ENCODE results near the gene SRP9. TPM values are rescaled to one million over a fixed set of nuclear protein-coding genes. Genes with fewer than 3 reads are reported as not detected.
"Not testable (repeated sequence)": the region's sequence is repeated elsewhere in the genome, so short reads cannot be mapped to it uniquely, and the experiment has no call there.

The SRP9 gene
- total RNA-seq, 1 donor from 2014 or later, result 156 TPM

DNA sequence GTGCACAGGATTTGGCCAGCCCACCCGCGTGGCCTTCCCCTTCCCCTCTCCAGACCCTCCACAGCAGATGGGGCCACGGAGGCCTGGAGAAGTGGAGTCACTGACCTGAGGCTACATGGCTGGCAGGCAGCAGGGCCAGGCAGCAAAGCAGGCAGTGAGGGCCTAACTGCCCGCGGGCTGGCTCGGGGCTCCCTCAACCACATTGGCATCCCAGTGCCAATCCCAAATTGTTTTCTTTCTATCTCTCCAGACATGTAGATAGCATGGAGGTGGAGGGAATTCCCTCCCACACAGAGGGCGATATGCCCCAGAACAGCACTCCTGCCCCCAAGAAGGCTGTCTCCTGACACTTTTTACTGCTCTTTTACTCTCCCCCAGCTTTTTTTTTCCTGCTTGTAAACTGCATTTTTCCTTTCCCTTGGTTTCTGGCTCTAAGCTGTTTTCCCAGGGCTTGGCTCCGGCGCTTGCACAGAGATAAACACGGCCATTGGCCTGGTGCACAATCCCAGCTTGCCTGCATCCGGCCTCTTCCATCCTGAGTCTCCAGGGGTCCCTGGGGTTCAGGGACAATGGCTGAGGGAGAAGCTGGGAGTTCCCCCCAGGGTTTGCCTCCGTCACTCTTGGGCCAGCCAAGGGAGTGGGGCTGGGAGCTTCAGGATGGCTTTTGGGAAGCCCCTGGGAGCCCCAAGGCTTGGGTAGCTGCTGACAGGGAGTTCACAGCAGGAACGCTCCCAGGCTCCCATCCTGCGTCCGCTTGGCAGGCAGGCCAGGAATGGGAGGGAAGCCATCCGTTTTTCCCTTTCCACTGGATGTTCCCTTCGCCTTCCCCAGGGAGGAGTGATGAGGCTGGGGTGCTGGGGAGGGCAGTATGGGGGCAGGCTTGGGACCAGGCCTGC is 39.3 kb downstream of the SRP9 start:
- ATAC-seq, result peak; percentile 3

DNA sequence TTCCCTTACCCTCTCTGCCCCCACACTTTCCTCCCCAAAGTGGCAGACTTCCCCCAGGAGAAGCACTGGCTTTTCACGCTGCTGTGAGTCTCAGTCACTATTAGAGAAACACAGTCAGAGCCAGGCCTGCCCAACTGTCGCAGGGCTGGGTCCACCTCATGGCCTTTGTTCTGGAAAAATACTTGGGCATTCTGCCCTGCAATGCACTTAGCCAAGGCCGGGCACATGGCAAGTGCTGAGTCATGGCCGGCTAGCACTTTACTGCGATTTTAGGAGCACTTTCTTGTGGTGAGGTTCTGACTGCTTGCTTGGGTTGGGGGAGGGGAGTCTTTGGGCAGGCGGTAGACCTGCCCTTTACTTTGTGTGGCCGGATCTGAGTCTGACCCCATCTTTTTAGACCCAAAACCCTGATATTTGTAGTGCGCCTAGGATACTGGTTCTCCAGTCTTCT is 40.0 kb downstream of the SRP9 start:
- peak; percentile 91 for ATAC-seq

GRCh38 chr1:225818229-225818628 is 40.6 kb downstream of the SRP9 start:
- no peak for ATAC-seq

DNA sequence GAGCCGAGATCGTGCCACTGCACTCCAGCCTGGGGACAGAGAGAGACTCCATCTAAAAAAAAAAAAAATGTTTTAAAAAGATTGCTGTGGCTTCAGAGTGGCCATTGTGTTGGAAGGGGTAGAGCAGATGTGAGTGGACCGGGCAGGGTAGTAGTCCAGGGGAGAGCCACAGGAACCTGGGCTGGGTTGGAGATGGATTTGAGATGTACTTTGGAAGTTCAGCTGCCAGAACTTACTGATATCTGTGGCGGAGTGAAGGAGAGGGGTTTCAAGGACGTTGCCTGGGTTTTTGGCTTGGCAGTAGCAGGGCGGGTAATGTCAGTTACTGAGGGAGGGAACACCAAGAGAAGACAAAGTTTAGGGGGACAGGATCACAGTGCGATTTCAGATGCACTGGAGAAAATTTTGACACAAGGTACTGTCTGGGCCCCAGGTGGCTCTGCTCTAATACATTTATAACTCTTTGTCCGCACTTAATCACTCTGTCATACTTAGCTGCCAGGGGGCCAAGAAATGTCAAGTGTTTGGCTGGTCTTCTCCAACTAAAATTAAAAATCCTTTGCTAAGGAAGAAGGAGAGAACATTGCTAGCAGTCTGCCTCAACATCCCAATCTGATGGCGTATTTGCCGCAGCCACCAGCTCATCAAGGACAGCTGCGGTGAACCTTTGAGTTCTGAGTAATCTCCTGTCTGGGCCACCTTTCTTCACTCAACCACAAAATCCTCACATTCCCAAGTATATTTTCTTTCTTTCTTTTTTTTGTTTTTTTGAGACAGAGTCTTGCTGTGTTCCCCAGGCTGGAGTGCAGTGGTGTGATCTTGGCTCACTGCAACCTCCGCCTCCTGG is 41.9 kb downstream of the SRP9 start:
- ATAC-seq, result no peak

DNA sequence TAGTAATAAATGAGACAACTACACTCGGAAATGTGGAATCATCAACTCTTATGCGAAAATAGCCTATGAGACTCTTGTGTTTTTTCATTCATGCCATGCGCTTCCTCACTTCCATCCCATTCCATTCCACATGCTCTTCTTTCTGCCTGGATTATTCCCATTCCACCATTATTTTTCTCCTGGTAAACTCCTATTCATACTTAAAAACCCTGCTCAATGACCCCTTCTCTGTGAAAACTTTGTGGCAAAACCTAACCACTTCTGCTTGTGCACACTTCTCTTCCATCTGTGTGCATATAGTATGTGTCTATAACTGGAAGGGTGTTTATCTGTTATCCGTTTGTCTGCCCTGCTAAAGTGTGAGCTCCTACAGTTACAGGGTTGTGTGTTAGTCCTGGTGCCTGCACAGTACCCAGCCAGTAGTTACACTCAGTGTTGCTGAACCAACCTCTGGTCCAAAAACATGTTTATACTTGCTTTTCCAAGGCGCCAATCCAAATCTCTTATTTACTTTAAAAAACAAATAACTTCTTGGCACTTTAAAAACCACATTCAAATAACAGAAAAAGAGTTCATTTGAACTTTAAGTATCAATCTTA is 43.0 kb downstream of the SRP9 start:
- no peak for ATAC-seq

GRCh38 chr1:225822655-225823403 is 45.2 kb downstream of the SRP9 start:
- ATAC-seq, result no peak

DNA sequence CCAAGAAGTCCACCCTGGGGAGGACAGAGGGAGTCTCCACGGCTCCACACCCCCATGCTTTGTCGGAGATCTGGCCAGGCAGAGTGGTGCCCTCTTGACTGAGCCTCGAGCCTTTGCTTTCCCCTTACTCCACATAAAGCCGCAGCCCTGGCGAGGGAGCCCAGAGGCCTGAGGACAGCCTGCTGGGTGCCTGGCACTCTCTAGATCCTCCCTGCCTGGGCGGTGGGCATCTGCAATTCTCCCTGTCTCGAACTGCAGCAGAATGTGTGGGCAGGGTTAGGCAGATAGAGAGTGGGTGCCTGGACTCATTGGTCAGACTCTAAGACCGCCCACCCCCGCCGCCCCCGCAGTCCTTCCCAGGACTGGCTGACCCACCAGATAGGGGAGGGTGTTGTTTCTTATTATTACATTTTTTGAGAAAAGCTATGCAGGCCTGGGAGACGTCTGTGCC is 46.2 kb downstream of the SRP9 start:
- ATAC-seq, result no peak

GRCh38 chr1:225824533-225824941 is 46.9 kb downstream of the SRP9 start:
- no peak for ATAC-seq

DNA sequence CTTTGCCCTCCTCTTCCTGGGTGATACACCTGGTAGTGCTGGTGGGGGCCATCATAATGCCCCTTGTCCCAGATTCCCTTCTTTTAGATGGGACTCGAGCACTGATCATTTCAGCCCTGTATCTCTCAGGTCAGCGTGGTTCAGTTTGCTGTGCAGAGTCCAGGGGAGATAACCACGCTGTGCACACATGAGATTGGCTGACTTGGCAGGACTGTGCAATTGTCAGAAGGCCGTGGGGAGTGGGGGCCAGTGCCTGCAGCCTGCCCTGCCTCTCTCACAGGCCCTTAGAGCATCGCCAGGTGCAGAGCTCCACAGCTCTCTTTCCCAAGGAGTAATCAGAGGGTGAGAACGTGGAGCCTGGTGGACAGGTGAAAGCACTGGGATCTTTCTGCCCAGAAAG is 47.5 kb downstream of the SRP9 start:
- no peak for ATAC-seq

DNA sequence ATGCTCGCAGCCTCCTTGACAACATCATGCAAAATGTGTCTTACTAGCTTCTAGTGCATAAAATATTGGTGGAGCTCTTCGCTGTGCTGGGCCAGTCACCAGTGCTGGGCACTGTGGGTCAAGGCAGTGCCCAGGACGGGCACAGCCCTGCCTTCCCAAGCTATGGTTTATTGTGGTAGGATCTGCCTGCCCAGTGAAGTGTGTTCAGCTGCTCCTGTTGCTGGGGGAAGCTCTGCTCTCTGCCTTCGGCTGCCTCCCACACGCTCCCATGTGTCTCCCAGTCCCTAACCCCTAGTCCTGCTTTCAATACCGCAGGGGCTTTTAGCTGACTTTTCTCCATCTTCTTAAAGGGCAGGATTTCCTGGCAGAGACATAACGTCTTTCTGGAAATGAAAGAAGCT is 48.0 kb downstream of the SRP9 start:
- ATAC-seq, result no peak

DNA sequence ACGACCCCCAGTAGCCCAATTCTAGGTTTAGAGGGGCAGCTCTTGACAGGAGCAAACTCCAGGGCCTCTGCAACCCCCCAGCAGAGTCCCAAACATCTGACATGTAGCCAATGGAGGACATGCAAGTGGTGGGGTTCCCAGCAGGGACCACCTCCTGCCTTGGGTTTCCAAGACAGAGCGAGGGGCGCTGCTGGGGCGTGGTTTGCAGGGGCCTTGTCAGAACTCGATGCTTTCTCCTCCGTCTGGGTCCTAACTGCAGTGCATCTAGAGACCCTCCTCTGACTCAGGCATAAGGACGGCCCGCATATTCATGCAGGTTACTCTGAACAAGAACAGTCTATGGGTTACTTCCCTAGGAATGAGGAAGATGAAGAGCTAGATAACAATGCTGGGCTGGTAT is 49.5 kb downstream of the SRP9 start:
- ATAC-seq, result no peak

- ATAC-seq, result no peak
Observed at GRCh38 chr1:225828706-225829345, 51.2 kb downstream of the SRP9 start.

- no peak for ATAC-seq
Observed at GRCh38 chr1:225830841-225831240, 53.2 kb downstream of the SRP9 start.

DNA sequence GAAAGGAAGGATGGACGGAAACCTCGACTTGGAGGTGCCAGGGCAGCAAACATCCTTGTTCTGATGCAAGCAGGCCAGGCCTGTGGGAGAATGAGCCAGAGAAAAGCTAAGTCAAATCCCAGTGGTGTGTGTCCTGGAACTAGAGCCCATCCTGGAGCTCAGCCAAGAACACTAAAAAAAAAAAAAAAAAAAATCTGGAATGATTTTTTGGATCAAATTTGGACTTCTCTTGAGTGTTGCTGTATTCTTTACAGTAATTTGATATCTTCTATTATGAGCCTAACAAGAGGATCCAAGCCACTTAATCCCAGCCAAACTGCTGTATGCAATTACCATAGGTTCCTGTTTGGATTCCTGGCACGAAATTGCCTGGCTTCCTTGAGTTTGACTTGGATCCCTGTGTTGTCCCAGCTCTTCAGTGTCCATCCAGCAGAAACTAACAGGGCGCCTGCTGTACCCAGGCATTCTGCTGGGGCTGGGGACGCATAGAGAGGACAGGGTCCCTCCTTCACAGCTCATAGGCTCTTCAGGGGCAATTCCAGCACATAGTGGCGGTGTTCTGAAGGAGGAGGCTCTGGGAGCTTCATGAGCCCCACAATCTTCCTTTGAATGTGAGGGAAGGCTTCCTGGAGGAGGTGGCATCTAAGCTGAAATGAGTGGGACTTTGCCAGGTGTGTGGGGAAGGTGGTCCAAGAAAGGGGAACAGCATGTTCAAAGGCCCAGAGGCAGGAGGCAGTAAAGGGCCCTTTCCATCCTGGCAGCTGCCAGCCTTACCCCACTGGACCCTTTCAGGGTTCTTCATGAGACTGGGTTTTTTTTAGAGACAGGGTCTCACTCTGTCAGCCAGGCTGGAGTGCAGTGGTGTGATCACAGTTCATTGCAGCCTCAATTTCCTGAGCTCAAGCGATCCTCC is 57.0 kb downstream of the SRP9 start:
- ATAC-seq, result no peak

- ATAC-seq, result no peak
Observed at GRCh38 chr1:225835856-225836255, 58.2 kb downstream of the SRP9 start.

- ATAC-seq, result not testable (repeated sequence)
Observed at GRCh38 chr1:225836296-225836695, 58.7 kb downstream of the SRP9 start.

GRCh38 chr1:225838793-225839192 is 61.2 kb downstream of the SRP9 start:
- no peak for ATAC-seq

Measured in esophagus mucosa (tissue), 1 donor.